Heart left ventricle (tissue), 16 donors: Measurements from ENCODE around the gene BST1. TPM values are rescaled to one million over a fixed set of nuclear protein-coding genes. Genes with fewer than 3 reads are reported as not detected.

Experiments
- ATAC-seq, 4 donors: fragments of 200-7000 bp; cut with Tn5 transposase; one replicate each; pipeline ENCODE4 v1.9.1; 2020 to 2022; ENCODE audit warnings: moderate library complexity in 4 of 4, mild to moderate bottlenecking in 3 of 4, moderate number of reproducible peaks in 1 of 4
- DNase-seq, 5 donors: peaks; one replicate each; pipeline ENCODE4 v3.0.0-alpha.2; 2020
- H3K27ac ChIP-seq, 12 donors: fragments of 200-600 bp; sonication (generic) in 4 of 12; one replicate each; pipeline versions ENCODE4 v1.5.0 to v1.8.0; 2016 to 2022; ENCODE audit warnings: mild to moderate bottlenecking in 2 of 12
- H3K27me3 ChIP-seq, 9 donors: fragments of 200-600 bp; sonication (generic) in 2 of 9; one replicate each; pipeline versions ENCODE4 v1.5.1 to v1.8.0; 2016 to 2022; ENCODE audit warnings: mild to moderate bottlenecking in 3 of 9
- H3K36me3 ChIP-seq, 9 donors: fragments of 200-600 bp; sonication (generic) in 2 of 9; one replicate each; pipeline versions ENCODE4 v1.5.0 to v1.8.0; 2018 to 2022; ENCODE audit warnings: mild to moderate bottlenecking in 2 of 9
- H3K4me1 ChIP-seq, 12 donors: fragments of 200-600 bp; sonication (generic) in 4 of 12; one replicate each; pipeline versions ENCODE4 v1.5.0 to v1.8.0; 2016 to 2022; ENCODE audit warnings: mild to moderate bottlenecking in 3 of 12
- H3K4me3 ChIP-seq, 12 donors: fragments of 200-600 bp; sonication (generic) in 4 of 12; one replicate each; pipeline versions ENCODE4 v1.5.0 to v1.8.0; 2017 to 2022; ENCODE audit warnings: mild to moderate bottlenecking in 9 of 12, moderate library complexity in 4 of 12
- H3K9me3 ChIP-seq, 12 donors: fragments of 200-600 bp; sonication (generic) in 4 of 12; one replicate each; pipeline versions ENCODE4 v1.5.0 to v1.8.0; 2016 to 2022; ENCODE audit warnings: mild to moderate bottlenecking in 1 of 12
- POLR2A ChIP-seq, 2 donors: fragments of 450-650 bp; IDR thresholded peaks; one replicate each; pipeline ENCODE4 v1.6.1; 2017; ENCODE audit warnings: antibody characterized with exemption in 2 of 2, mild to moderate bottlenecking in 2 of 2, moderate library complexity in 2 of 2
- WGBS, 4 donors: extraction: QIAGEN DNeasy Blood & Tissue Kit in 2 of 4; methylation state at CpG; one replicate each; pipeline versions ENCODE4 v1.1.5 to v1.1.7; 2013 to 2018; 5-methylcytosine and 5-hydroxymethylcytosine counted together
- intact Hi-C, 10 donors: fragments of 100-400 bp; cut with DNase I; formaldehyde crosslinking; loops; one replicate each; pipeline versions ENCODE4 v1.11.1 to v1.14.2; 2022
- polyA plus RNA-seq, 2 donors: library from polyadenylated mRNA; stranded (reverse); fragments of 200-250 nt; gene quantifications; one replicate each; pipeline ENCODE4 v1.2.3, GENCODE V29; 2013
- total RNA-seq, 9 donors: library from RNA; depleted of rRNA in 2 of 9; stranded (reverse); fragments of >200 nt in 2 of 9; fragmentation: NEBNext Ultra II Directional in 3 of 9; extraction: Animal tissue kit (Norgen Biotek cat#: 25700) in 3 of 9; gene quantifications; one replicate each; pipeline versions ENCODE4 v1.1.0 to v1.2.4, GENCODE V29; 2016 to 2023
- TF ChIP-seq, protein P1 (sequence below), 12 donors: fragments of 200-600 bp; sonication (generic) in 4 of 12; IDR thresholded peaks; one replicate each; pipeline versions ENCODE4 v1.5.0 to v1.8.0; 2018 to 2022; ENCODE audit warnings: antibody characterized with exemption in 12 of 12, mild to moderate bottlenecking in 5 of 12
- donor health status: ischemic (EF 13 %, LVEDD 7.1; RV severe dilation, severe dysfunction).
- donor health status: healthy with polysubstance abuse.
- donor health status: DM: no; HTN: yes; CAD: no.
- donor health status: DM: no; HTN: no; CAD: no.
- donor health status: ischemic (EF 25% LVEDD 6.9; RV normal size, moderate dysfunction).
- donor health status: ischemic (EF 25% LVEDD 5.7; RV mildly dilated, moderate dysfunction).
- donor health status: healthy.
- donor health status: DM: yes; HTN: yes; CAD: no.
- donor health status: ischemic (EF 35%, LVEDD 5.7; RV mildly dilated, moderate dysfunction).
- donor health status: nonischemic (EF 11% LVEDD 7.7; RV severe dilation, severe dysfunction).
- donor health status: DM: yes; HTN: yes; CAD: no.
- donor health status: PGD.
- donor health status: ischemic (EF 29% LVEDD 5.4; RV normal size, mild dysfunction).
- donor health status: nonischemic (EF 23%, LVEDD 6.1; RV moderate dilation, normal function).

The BST1 gene
- total and polyA plus RNA-seq, 11 donors: 1.3 to 18.4 (median 2.1) TPM

- no peak for DNase-seq
- H3K4me1 ChIP-seq: peaks cover 0 to 38% (median 2%) of the 10 kb centered on the region in 12 donors
- intact Hi-C loops: no loop called here
- H3K9me3 ChIP-seq: no peaks in the 10 kb centered on the region
- no peak overlapping the region for H3K4me3 ChIP-seq
- ATAC-seq: peak in 3 of 4 donors; percentile 33 to 57 (median 42)
- no peaks in the 10 kb centered on the region for H3K27me3 ChIP-seq
- peaks cover 0 to 31% (median 21%) of the 10 kb centered on the region in 9 donors for H3K36me3 ChIP-seq
- TF ChIP-seq, protein P1, sequence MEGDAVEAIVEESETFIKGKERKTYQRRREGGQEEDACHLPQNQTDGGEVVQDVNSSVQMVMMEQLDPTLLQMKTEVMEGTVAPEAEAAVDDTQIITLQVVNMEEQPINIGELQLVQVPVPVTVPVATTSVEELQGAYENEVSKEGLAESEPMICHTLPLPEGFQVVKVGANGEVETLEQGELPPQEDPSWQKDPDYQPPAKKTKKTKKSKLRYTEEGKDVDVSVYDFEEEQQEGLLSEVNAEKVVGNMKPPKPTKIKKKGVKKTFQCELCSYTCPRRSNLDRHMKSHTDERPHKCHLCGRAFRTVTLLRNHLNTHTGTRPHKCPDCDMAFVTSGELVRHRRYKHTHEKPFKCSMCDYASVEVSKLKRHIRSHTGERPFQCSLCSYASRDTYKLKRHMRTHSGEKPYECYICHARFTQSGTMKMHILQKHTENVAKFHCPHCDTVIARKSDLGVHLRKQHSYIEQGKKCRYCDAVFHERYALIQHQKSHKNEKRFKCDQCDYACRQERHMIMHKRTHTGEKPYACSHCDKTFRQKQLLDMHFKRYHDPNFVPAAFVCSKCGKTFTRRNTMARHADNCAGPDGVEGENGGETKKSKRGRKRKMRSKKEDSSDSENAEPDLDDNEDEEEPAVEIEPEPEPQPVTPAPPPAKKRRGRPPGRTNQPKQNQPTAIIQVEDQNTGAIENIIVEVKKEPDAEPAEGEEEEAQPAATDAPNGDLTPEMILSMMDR (IDR thresholded peaks at IDR 0.05): no peak
- no peak for TF ChIP-seq POLR2A (IDR thresholded peaks at IDR 0.05)
- 48 to 63% (median 53%) methylated on average over 3 of the region's 3 CpGs for WGBS, 4 donors
- peak overlapping the region in 9 of 12 donors; percentile 5 to 78 (median 26) for H3K27ac ChIP-seq
Measured at GRCh38 chr4:15691346-15692135, 11.3 kb upstream of the BST1 start.

- TF ChIP-seq, protein P1 (IDR thresholded peaks at IDR 0.05): no peak
- no peak for TF ChIP-seq POLR2A (IDR thresholded peaks at IDR 0.05)
- H3K27ac ChIP-seq: peak overlapping the region in 2 of 12 donors; percentile 68 to 78
- ATAC-seq (no peak), DNase-seq (no peak)
- peaks cover 0 to 36% (median 2%) of the 10 kb centered on the region in 12 donors for H3K4me1 ChIP-seq
- intact Hi-C loops: no loop called here
- no peaks in the 10 kb centered on the region for H3K9me3 ChIP-seq
- 84 to 92% (median 90%) methylated on average over 2 of the region's 2 CpGs for WGBS, 4 donors
- no peaks in the 10 kb centered on the region for H3K27me3 ChIP-seq
- peaks cover 0 to 20% (median 10%) of the 10 kb centered on the region in 9 donors for H3K36me3 ChIP-seq
- H3K4me3 ChIP-seq: no peak overlapping the region
Measured at GRCh38 chr4:15692602-15693001, 10.3 kb upstream of the BST1 start.

- no peaks in the 10 kb centered on the region for H3K27me3 ChIP-seq
- no peaks in the 10 kb centered on the region for H3K9me3 ChIP-seq
- intact Hi-C loops: no loop called here
- H3K4me1 ChIP-seq: peaks cover 0 to 30% (median 2%) of the 10 kb centered on the region in 12 donors
- TF ChIP-seq, protein P1 (IDR thresholded peaks at IDR 0.05): no peak
- no peak for TF ChIP-seq POLR2A (IDR thresholded peaks at IDR 0.05)
- no peak overlapping the region for H3K4me3 ChIP-seq
- H3K36me3 ChIP-seq: peaks cover 0 to 3% (median 0%) of the 10 kb centered on the region in 9 donors
- ATAC-seq (no peak), DNase-seq (no peak)
- WGBS, 4 donors: 93 to 97% (median 95%) methylated on average over 4 of the region's 4 CpGs
- no peak overlapping the region for H3K27ac ChIP-seq
Measured at GRCh38 chr4:15694431-15694830, 8.4 kb upstream of the BST1 start.

GRCh38 chr4:15695240-15695699, 7.6 kb upstream of the BST1 start:
- Histone ChIP-seq H3K36me3 (no peaks in the 10 kb centered on the region), H3K9me3 (no peaks in the 10 kb centered on the region), H3K27ac (no peak overlapping the region), H3K4me3 (no peak overlapping the region), H3K27me3 (no peaks in the 10 kb centered on the region), H3K4me1 (peaks cover 0 to 21% (median 0%) of the 10 kb centered on the region in 12 donors)
- intact Hi-C loops: no loop called here
- no peak for ATAC-seq
- DNase-seq: no peak
- WGBS, 4 donors: 89 to 96% (median 91%) methylated on average over 10 of the region's 10 CpGs
- TF ChIP-seq, protein P1 (IDR thresholded peaks at IDR 0.05): no peak
- no peak for TF ChIP-seq POLR2A (IDR thresholded peaks at IDR 0.05)
